Fibroblast of mammary gland (primary cell): Measurements from ENCODE around the gene LIN7B.
"Not testable (repeated sequence)": the region's sequence is repeated elsewhere in the genome, so short reads cannot be mapped to it uniquely, and the experiment has no call there.

Source experiments
- DNase-seq: peaks from one replicate; pipeline ENCODE4 v3.0.0-alpha.2; 2010; ENCODE audit warnings: low read depth
- H3K4me3 ChIP-seq: 2 replicates; pipeline ENCODE4 v1.5.1; 2011; ENCODE audit warnings: low read depth, mild to moderate bottlenecking, low read length, moderate library complexity; ENCODE audit not compliant: control insufficient read depth
- TF ChIP-seq, protein P1 (sequence below): conservative IDR thresholded peaks from 2 replicates; pipeline ENCODE4 v1.5.1; 2011; ENCODE audit warnings: low read depth, low read length, inconsistent platforms; ENCODE audit not compliant: control insufficient read depth, insufficient read depth

LIN7B gene

DNA sequence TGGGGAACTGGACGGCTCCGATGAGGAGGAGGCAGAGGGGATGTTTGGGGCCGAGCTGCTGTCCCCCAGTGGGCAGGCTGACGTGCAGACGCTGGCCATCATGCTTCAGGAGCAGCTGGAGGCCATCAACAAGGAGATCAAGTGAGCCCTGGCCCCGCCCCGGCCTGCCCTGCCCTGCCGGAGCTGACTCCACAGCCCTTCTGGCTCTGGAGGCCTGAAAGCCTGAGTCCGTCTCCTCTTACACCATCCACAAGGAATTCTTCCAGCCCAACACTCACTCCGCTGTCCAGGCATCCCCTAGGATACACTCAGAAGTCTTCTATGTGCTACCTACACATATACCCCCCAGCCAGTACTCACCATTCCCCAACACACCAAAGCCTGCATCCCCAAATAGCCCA is 22.6 kb downstream of the LIN7B start:
- H3K4me3 ChIP-seq: no peak overlapping the region
- TF ChIP-seq, protein P1, sequence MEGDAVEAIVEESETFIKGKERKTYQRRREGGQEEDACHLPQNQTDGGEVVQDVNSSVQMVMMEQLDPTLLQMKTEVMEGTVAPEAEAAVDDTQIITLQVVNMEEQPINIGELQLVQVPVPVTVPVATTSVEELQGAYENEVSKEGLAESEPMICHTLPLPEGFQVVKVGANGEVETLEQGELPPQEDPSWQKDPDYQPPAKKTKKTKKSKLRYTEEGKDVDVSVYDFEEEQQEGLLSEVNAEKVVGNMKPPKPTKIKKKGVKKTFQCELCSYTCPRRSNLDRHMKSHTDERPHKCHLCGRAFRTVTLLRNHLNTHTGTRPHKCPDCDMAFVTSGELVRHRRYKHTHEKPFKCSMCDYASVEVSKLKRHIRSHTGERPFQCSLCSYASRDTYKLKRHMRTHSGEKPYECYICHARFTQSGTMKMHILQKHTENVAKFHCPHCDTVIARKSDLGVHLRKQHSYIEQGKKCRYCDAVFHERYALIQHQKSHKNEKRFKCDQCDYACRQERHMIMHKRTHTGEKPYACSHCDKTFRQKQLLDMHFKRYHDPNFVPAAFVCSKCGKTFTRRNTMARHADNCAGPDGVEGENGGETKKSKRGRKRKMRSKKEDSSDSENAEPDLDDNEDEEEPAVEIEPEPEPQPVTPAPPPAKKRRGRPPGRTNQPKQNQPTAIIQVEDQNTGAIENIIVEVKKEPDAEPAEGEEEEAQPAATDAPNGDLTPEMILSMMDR: no peak
- DNase-seq: no peak

GRCh38 chr19:49140951-49141350 is 26.8 kb downstream of the LIN7B start:
- no peak for DNase-seq
- no peak overlapping the region for H3K4me3 ChIP-seq
- TF ChIP-seq, protein P1: no peak

DNA sequence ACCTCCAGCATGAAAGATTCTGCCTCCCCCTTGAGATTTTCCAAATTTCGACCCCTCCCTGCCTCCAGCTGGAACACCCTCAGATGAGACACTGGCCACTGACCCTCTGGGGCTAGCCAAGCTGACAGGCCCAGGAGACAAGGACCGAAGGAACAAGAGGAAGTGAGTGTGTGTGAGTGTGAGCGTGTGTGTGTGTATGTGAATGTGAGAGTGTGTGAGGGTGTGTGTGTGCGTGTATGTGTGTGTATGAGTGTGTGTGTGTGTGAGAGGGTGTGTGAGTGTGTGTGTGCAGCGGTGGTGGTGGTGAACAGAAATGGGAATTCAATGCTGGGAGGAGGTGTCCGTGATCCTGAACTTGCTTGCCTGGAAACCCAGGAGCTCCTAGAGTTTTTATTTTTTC is 27.2 kb downstream of the LIN7B start:
- TF ChIP-seq, protein P1: no peak
- no peak overlapping the region for H3K4me3 ChIP-seq
- DNase-seq: no peak

DNA sequence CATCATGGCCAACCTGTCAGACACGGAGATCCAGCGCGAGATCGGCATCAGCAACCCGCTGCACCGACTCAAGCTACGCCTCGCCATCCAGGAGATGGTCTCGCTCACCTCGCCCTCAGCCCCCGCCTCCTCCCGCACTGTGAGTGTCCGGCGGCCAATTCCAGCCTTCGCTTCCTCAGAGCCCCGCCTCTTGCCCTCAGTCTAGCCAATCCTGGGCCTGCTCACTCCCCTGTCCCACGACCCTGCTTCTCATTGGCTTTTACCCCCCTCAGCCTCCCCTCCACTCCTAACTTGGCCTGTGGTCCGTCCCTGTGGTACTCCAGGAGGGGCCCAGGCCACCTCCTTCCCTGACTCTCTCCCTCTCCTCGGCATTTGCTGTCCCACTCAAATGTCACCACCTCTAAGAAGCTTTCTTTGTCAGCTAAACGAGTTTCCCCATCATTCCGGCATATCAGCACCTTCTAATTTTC is 28.7 kb downstream of the LIN7B start:
- H3K4me3 ChIP-seq: peak overlapping the region; percentile 69
- peak; percentile 86 for DNase-seq
- TF ChIP-seq, protein P1: no peak

GRCh38 chr19:49145573-49146407 is 31.6 kb downstream of the LIN7B start:
- DNase-seq: peak; percentile 73
- peak overlapping the region; percentile 35 for H3K4me3 ChIP-seq
- TF ChIP-seq, protein P1: peak; percentile 65

- DNase-seq, H3K4me3 ChIP-seq: not testable (repeated sequence)
Measured at GRCh38 chr19:49146408-49146770, 32.2 kb downstream of the LIN7B start.

- no peak for DNase-seq
- TF ChIP-seq, protein P1: no peak
- H3K4me3 ChIP-seq: no peak overlapping the region
Measured at GRCh38 chr19:49148044-49148682, 34.0 kb downstream of the LIN7B start.
